AG04449 (cell line): Measurements from ENCODE around the gene TCEA3.

Experiments used
- CTCF ChIA-PET: fragments of 350-600 bp; formaldehyde crosslinking; extraction: SDS; loops from one replicate; lab custom pipeline; 2021; ENCODE audit warnings: antibody characterized with exemption; lab: Yijun Ruan, JAX
- POLR2A ChIA-PET: fragments of 400-600, 350-600 bp; formaldehyde crosslinking; extraction: SDS; loops from one replicate; lab custom pipeline; 2020; ENCODE audit warnings: antibody characterized with exemption, inconsistent platforms; lab: Yijun Ruan, JAX
- DNase-seq: peaks from one replicate; pipeline ENCODE4 v3.0.0-alpha.2; 2010; ENCODE audit warnings: low read depth, low spot score
- H3K4me3 ChIP-seq: 2 replicates; pipeline ENCODE4 v1.5.1; 2011; ENCODE audit warnings: low read depth, mild to moderate bottlenecking, control low read depth, low read length
- TF ChIP-seq, protein P1 (sequence below): IDR thresholded peaks from one replicate; pipeline ENCODE4 v1.5.1; 2011; ENCODE audit warnings: mild to moderate bottlenecking, moderate library complexity, low read length, control low read depth, inconsistent platforms; ENCODE audit not compliant: insufficient read depth; ENCODE audit errors: missing control alignments

TCEA3 gene

DNA sequence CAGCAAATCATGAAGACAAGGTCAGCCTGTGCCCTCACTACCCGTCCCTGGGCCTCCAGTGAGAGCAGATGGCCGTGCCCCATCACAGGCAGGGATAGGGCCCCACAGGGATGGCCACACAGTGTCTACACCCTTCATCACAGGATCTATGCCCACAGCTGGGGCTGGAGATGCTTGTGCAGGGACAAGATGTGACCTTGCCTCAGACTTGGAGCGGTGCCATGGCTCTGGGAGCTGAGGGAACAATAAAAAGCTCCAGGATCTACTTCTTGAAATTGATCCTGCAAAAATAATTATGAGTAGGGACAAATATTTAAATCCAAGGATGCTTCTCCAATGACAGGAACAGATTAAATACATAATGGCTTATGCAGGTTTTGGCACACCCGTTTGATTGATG lies 25.4 kb upstream of the TCEA3 start:
- CTCF ChIA-PET: interaction anchor here (0.6 to 1.5 kb wide), 3 partner anchors 11 to 47 kb away, joined by 3 read pairs; no protein-coding TSS in a partner anchor
- TF ChIP-seq, protein P1, sequence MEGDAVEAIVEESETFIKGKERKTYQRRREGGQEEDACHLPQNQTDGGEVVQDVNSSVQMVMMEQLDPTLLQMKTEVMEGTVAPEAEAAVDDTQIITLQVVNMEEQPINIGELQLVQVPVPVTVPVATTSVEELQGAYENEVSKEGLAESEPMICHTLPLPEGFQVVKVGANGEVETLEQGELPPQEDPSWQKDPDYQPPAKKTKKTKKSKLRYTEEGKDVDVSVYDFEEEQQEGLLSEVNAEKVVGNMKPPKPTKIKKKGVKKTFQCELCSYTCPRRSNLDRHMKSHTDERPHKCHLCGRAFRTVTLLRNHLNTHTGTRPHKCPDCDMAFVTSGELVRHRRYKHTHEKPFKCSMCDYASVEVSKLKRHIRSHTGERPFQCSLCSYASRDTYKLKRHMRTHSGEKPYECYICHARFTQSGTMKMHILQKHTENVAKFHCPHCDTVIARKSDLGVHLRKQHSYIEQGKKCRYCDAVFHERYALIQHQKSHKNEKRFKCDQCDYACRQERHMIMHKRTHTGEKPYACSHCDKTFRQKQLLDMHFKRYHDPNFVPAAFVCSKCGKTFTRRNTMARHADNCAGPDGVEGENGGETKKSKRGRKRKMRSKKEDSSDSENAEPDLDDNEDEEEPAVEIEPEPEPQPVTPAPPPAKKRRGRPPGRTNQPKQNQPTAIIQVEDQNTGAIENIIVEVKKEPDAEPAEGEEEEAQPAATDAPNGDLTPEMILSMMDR: no peak
- POLR2A ChIA-PET: no interaction called here
- H3K4me3 ChIP-seq: no peak overlapping the region; the same call in 1 of the 2 replicates
- no peak for DNase-seq

GRCh38 chr1:23449306-23449705 lies 24.8 kb upstream of the TCEA3 start:
- TF ChIP-seq, protein P1: no peak
- no peak overlapping the region for H3K4me3 ChIP-seq
- POLR2A ChIA-PET: no interaction called here
- DNase-seq: no peak
- CTCF ChIA-PET: interaction anchor here (0.6 to 1.5 kb wide), 4 partner anchors 12 to 47 kb away, joined by 3 to 4 read pairs (median 3); no protein-coding TSS in a partner anchor

- ChIA-PET POLR2A (no interaction called here), CTCF (interaction anchor here (1.1 to 1.5 kb wide), 3 partner anchors 12 to 27 kb away, joined by 3 to 4 read pairs (median 3); no protein-coding TSS in a partner anchor)
- H3K4me3 ChIP-seq: no peak overlapping the region
- no peak for DNase-seq
- TF ChIP-seq, protein P1: no peak
These were observed 24.3 kb upstream of the TCEA3 start for GRCh38 chr1:23448846-23449245.

GRCh38 chr1:23446661-23447310 lies 22.2 kb upstream of the TCEA3 start:
- ChIA-PET CTCF (interaction anchor here (1.1 kb wide), 1 partner anchor 11 kb away, joined by 3 read pairs; no protein-coding TSS in a partner anchor), POLR2A (no interaction called here)
- no peak for DNase-seq
- TF ChIP-seq, protein P1: no peak
- no peak overlapping the region for H3K4me3 ChIP-seq

GRCh38 chr1:23444596-23445390 lies 20.2 kb upstream of the TCEA3 start:
- POLR2A ChIA-PET: interaction anchor here (0.6 kb wide), 1 partner anchor 49 kb away, joined by 4 read pairs; no protein-coding TSS in a partner anchor
- DNase-seq: no peak
- no peak overlapping the region for H3K4me3 ChIP-seq
- TF ChIP-seq, protein P1: no peak
- CTCF ChIA-PET: interaction anchor here (1.2 to 1.3 kb wide), 2 partner anchors 13 to 21 kb away, joined by 3 to 4 read pairs; no protein-coding TSS in a partner anchor
